ENCODE data around the gene CLMN.
"Not testable (repeated sequence)": the region's sequence is repeated elsewhere in the genome, so short reads cannot be mapped to it uniquely, and the experiment has no call there.

The CLMN gene

GRCh38 chr14:95287176-95287754 lies 32.4 kb downstream of the CLMN start:
- no peak for ATAC-seq (replicated peaks)

GRCh38 chr14:95286645-95287044 lies 33.1 kb downstream of the CLMN start:
- ATAC-seq (replicated peaks), result no peak

More at GRCh38 chr14:95287176-95287754, 32.4 kb downstream of the CLMN start:
- Mint-ChIP-seq H3K4me1 (peaks cover 28 to 36% of the 10 kb centered on the region in 2 donors), H3K9me3 (peaks cover 0 to 2% of the 10 kb centered on the region in 2 donors), H3K36me3 (peaks cover 5 to 7% of the 10 kb centered on the region in 2 donors), H3K4me3 (no peak overlapping the region), H3K27ac (no peak overlapping the region), H3K27me3 (no peaks in the 10 kb centered on the region)
- DNase-seq, result no peak

GRCh38 chr14:95285566-95285965 lies 34.1 kb downstream of the CLMN start:
- DNase-seq (no peak), ATAC-seq (replicated peaks) (no peak)
- no peak overlapping the region for H3K27ac Mint-ChIP-seq
- no peak overlapping the region for H3K4me3 Mint-ChIP-seq
- peaks cover 0 to 2% of the 10 kb centered on the region in 2 donors for H3K9me3 Mint-ChIP-seq
- H3K4me1 Mint-ChIP-seq, result peaks cover 18 to 21% of the 10 kb centered on the region in 2 donors
- peaks cover 5 to 7% of the 10 kb centered on the region in 2 donors for H3K36me3 Mint-ChIP-seq
- no peaks in the 10 kb centered on the region for H3K27me3 Mint-ChIP-seq

More at GRCh38 chr14:95286645-95287044, 33.1 kb downstream of the CLMN start:
- Mint-ChIP-seq H3K27ac (no peak overlapping the region), H3K4me3 (no peak overlapping the region), H3K36me3 (peaks cover 5 to 7% of the 10 kb centered on the region in 2 donors), H3K27me3 (no peaks in the 10 kb centered on the region), H3K4me1 (peaks cover 27 to 31% of the 10 kb centered on the region in 2 donors), H3K9me3 (peaks cover 0 to 2% of the 10 kb centered on the region in 2 donors)
- no peak for DNase-seq

GRCh38 chr14:95283802-95284201 lies 35.9 kb downstream of the CLMN start:
- not testable (repeated sequence) for H3K36me3 Mint-ChIP-seq; ATAC-seq (replicated peaks); H3K27ac Mint-ChIP-seq

GRCh38 chr14:95282986-95283380 lies 36.7 kb downstream of the CLMN start:
- H3K4me1 Mint-ChIP-seq, result peaks cover 10 to 13% of the 10 kb centered on the region in 2 donors
- not testable (repeated sequence) for ATAC-seq (replicated peaks); DNase-seq; H3K36me3 Mint-ChIP-seq; H3K9me3 Mint-ChIP-seq; H3K27me3 Mint-ChIP-seq; H3K4me3 Mint-ChIP-seq; H3K27ac Mint-ChIP-seq

More at GRCh38 chr14:95283802-95284201, 35.9 kb downstream of the CLMN start:
- DNase-seq, H3K4me3 Mint-ChIP-seq, H3K27me3 Mint-ChIP-seq, H3K9me3 Mint-ChIP-seq: not testable (repeated sequence)
- H3K4me1 Mint-ChIP-seq, result peaks cover 10 to 13% of the 10 kb centered on the region in 2 donors

GRCh38 chr14:95282354-95282985 lies 37.2 kb downstream of the CLMN start:
- no peak overlapping the region for H3K27ac Mint-ChIP-seq
- DNase-seq (no peak), ATAC-seq (replicated peaks) (no peak)
- H3K27me3 Mint-ChIP-seq, result no peaks in the 10 kb centered on the region
- H3K9me3 Mint-ChIP-seq, result no peaks in the 10 kb centered on the region
- H3K36me3 Mint-ChIP-seq, result peaks cover 2 to 3% of the 10 kb centered on the region in 2 donors
- H3K4me3 Mint-ChIP-seq, result no peak overlapping the region
- H3K4me1 Mint-ChIP-seq, result peaks cover 10% of the 10 kb centered on the region in 2 donors

GRCh38 chr14:95281560-95282176 lies 38.0 kb downstream of the CLMN start:
- no peaks in the 10 kb centered on the region for H3K27me3 Mint-ChIP-seq
- ATAC-seq (replicated peaks) (no peak), DNase-seq (no peak)

GRCh38 chr14:95275494-95275893 lies 44.2 kb downstream of the CLMN start:
- Mint-ChIP-seq H3K4me1 (peaks cover 3 to 5% of the 10 kb centered on the region in 2 donors), H3K9me3 (peaks cover 0 to 1% of the 10 kb centered on the region in 2 donors), H3K27me3 (no peaks in the 10 kb centered on the region), H3K4me3 (no peak overlapping the region), H3K36me3 (peaks cover 2 to 4% of the 10 kb centered on the region in 2 donors), H3K27ac (peak overlapping the region; percentile 69)
- ATAC-seq (replicated peaks), result no peak
- DNase-seq, result no peak

More at GRCh38 chr14:95281560-95282176, 38.0 kb downstream of the CLMN start:
- no peak overlapping the region for H3K27ac Mint-ChIP-seq
- H3K4me3 Mint-ChIP-seq, result no peak overlapping the region
- peaks cover 10% of the 10 kb centered on the region in 2 donors for H3K4me1 Mint-ChIP-seq
- peaks cover 0 to 3% of the 10 kb centered on the region in 2 donors for H3K36me3 Mint-ChIP-seq
- H3K9me3 Mint-ChIP-seq, result no peaks in the 10 kb centered on the region

DNA sequence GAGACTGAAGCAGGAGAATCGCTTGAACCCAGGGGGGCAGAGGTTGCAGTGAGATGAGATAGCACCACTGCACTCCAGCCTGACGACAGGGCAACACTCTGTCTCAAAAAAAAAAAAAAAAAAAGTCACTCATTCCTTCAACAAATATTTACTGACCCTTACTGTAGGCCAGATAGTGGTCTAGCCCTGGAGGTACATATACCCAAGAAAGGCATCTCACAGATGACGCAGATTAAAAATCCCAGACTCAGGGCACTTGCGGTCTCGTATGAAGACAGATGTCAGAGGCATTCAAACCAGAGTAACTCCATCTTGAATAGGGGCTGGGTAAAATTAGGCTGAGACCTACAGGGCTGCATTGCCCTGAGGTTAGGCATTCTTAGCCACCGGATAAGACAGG lies 44.8 kb downstream of the CLMN start:
- Mint-ChIP-seq H3K4me1 (peaks cover 9% of the 10 kb centered on the region in 2 donors), H3K9me3 (peaks cover 0 to 1% of the 10 kb centered on the region in 2 donors), H3K36me3 (peaks cover 2 to 4% of the 10 kb centered on the region in 2 donors), H3K27me3 (no peaks in the 10 kb centered on the region), H3K4me3 (no peak overlapping the region), H3K27ac (no peak overlapping the region)
- DNase-seq, result no peak
- no peak for ATAC-seq (replicated peaks)

- ATAC-seq (replicated peaks) (no peak), DNase-seq (no peak)
- H3K27ac Mint-ChIP-seq, result no peak overlapping the region
- peaks cover 12 to 14% of the 10 kb centered on the region in 2 donors for H3K4me1 Mint-ChIP-seq
- no peaks in the 10 kb centered on the region for H3K27me3 Mint-ChIP-seq
- peaks cover 2 to 4% of the 10 kb centered on the region in 2 donors for H3K36me3 Mint-ChIP-seq
- no peak overlapping the region for H3K4me3 Mint-ChIP-seq
- H3K9me3 Mint-ChIP-seq, result peaks cover 0 to 1% of the 10 kb centered on the region in 2 donors
Observed at GRCh38 chr14:95274279-95274678, 45.4 kb downstream of the CLMN start.

GRCh38 chr14:95273001-95273978 lies 46.4 kb downstream of the CLMN start:
- H3K4me1 Mint-ChIP-seq, result peaks cover 14% of the 10 kb centered on the region in 2 donors
- H3K36me3 Mint-ChIP-seq, result peaks cover 2 to 4% of the 10 kb centered on the region in 2 donors
- H3K4me3 Mint-ChIP-seq, result no peak overlapping the region
- ATAC-seq (replicated peaks), result no peak
- DNase-seq, result no peak
- no peaks in the 10 kb centered on the region for H3K27me3 Mint-ChIP-seq
- H3K27ac Mint-ChIP-seq, result no peak overlapping the region
- peaks cover 0 to 1% of the 10 kb centered on the region in 2 donors for H3K9me3 Mint-ChIP-seq

DNA sequence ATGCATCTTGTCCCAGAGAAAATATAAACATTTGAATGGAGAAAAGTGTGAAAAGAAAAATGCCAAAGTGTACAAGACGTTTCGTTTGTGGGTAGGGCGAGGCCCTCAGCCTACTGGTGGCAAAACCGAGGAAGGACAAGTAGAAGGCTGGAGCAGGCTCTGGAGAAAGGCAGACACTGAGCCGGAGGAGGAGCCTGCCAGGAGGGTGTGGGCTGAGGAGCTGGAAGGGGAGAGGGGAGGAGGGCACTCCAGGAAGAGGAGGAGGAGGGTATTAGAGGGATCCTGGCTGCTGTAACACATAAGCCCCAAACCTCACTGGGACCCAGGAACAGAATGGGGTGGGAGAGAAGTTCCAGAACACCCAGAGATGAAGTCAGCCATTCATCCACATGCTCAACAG lies 47.7 kb downstream of the CLMN start:
- Mint-ChIP-seq H3K27ac (no peak overlapping the region), H3K4me3 (no peak overlapping the region), H3K36me3 (peaks cover 2 to 4% of the 10 kb centered on the region in 2 donors), H3K4me1 (peaks cover 22% of the 10 kb centered on the region in 2 donors), H3K27me3 (no peaks in the 10 kb centered on the region), H3K9me3 (peaks cover 0 to 1% of the 10 kb centered on the region in 2 donors)
- no peak for DNase-seq
- no peak for ATAC-seq (replicated peaks)

- no peak for ATAC-seq (replicated peaks)
- no peaks in the 10 kb centered on the region for H3K27me3 Mint-ChIP-seq
- H3K4me3 Mint-ChIP-seq, result no peak overlapping the region
- no peak overlapping the region for H3K27ac Mint-ChIP-seq
- H3K9me3 Mint-ChIP-seq, result peaks cover 0 to 3% of the 10 kb centered on the region in 2 donors
- peaks cover 2 to 4% of the 10 kb centered on the region in 2 donors for H3K36me3 Mint-ChIP-seq
- DNase-seq, result no peak
- H3K4me1 Mint-ChIP-seq, result peaks cover 30 to 41% of the 10 kb centered on the region in 2 donors
Observed at GRCh38 chr14:95270203-95270602, 49.5 kb downstream of the CLMN start.

DNA sequence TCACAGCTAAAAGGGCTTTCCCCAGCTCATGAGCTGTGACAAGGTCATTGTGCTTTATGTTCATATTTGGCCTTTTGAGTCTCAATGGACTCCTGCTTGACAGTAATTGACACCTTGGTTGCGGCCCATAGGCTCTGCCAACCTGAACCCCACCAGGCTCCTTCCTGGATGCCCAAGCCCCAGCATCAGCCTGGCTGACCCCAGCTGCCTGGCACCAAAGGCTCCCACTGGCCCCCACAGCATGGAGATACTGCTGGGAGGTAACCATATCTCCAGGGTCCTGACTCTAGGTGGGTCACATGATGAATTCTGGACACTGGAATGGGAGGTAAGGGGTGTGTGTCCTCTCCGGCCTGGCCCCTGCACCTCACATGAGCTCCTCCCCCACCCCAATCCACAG lies 50.2 kb downstream of the CLMN start:
- peak overlapping the region; percentile 62 for H3K27ac Mint-ChIP-seq
- peaks cover 0 to 3% of the 10 kb centered on the region in 2 donors for H3K9me3 Mint-ChIP-seq
- H3K4me1 Mint-ChIP-seq, result peaks cover 37 to 48% of the 10 kb centered on the region in 2 donors
- no peak for DNase-seq
- no peaks in the 10 kb centered on the region for H3K27me3 Mint-ChIP-seq
- no peak overlapping the region for H3K4me3 Mint-ChIP-seq
- H3K36me3 Mint-ChIP-seq, result peaks cover 0 to 4% of the 10 kb centered on the region in 2 donors
- no peak for ATAC-seq (replicated peaks)
